HepG2 (cell line): Measurements from ENCODE around the gene LDLRAD3. TPM values are rescaled to one million over a fixed set of nuclear protein-coding genes. Genes with fewer than 3 reads are reported as not detected.

Source experiments
- BRD4 ChIP-seq: sonication (generic); formaldehyde crosslinking; IDR thresholded peaks from 2 replicates; pipeline ENCODE4 v1.4.0; 2020; ENCODE audit warnings: missing genetic modification reagents
- MED13 ChIP-seq: sonication (generic); formaldehyde crosslinking; IDR thresholded peaks from 2 replicates; pipeline ENCODE4 v1.5.0; 2020; ENCODE audit warnings: missing genetic modification reagents
- SP5 ChIP-seq: IDR thresholded peaks from 2 replicates; pipeline ENCODE4 v1.6.1; 2016; ENCODE audit warnings: low read depth, borderline replicate concordance
- ZNF543 ChIP-seq: sonication (generic); formaldehyde crosslinking; IDR thresholded peaks from 2 replicates; pipeline ENCODE4 v1.4.0; 2020; ENCODE audit warnings: mild to moderate bottlenecking, missing genetic modification reagents
- ZNF556 ChIP-seq: sonication (generic); formaldehyde crosslinking; IDR thresholded peaks from 2 replicates; pipeline ENCODE4 v1.4.0; 2020; ENCODE audit warnings: mild to moderate bottlenecking, missing genetic modification reagents, borderline replicate concordance
- ZNF589 ChIP-seq: sonication (generic); formaldehyde crosslinking; conservative IDR thresholded peaks from 2 replicates; pipeline ENCODE4 v1.8.0; 2022; ENCODE audit warnings: mild to moderate bottlenecking, moderate library complexity, missing genetic modification reagents
- polyA plus RNA-seq, 8 experiments: library from polyadenylated mRNA; depleted of rRNA in 3 of 8; stranded (reverse) in 7 of 8; unstranded in 1 of 8; fragments of >200 nt; fragmentation: Illumina TruSeq in 4 of 8; extraction: Trizol in 4 of 8; gene quantifications; 2 replicates each; pipeline versions ENCODE4 v1.2.1 to v1.2.3, GENCODE V29; 2011 to 2016; ENCODE audit warnings: low read depth in 4 of 8, missing spikeins in 1 of 8, mixed read lengths in 1 of 8; ENCODE audit not compliant: insufficient read depth in 1 of 8
- total RNA-seq, 5 experiments: library from RNA; depleted of rRNA; stranded (reverse); fragments of >200 nt; fragmentation: Illumina TruSeq; extraction: Trizol; gene quantifications; 2 replicates each; pipeline ENCODE4 v1.2.3, GENCODE V29; 2016; ENCODE audit warnings: low read depth in 1 of 5
- TF ChIP-seq, protein P1 (sequence below): IDR thresholded peaks from 2 replicates; pipeline ENCODE4 v1.4.0; 2020; ENCODE audit warnings: mild to moderate bottlenecking, missing genetic modification reagents
- TF ChIP-seq, protein P2 (sequence below): sonication (generic); formaldehyde crosslinking; IDR thresholded peaks from 2 replicates; pipeline ENCODE4 v1.9.0; 2022; ENCODE audit warnings: low read depth, missing genetic modification reagents

LDLRAD3 gene
- total and polyA plus RNA-seq, 2 of the 13 experiments (the other 11 are each of a cell fraction or from before 2014, with no cell fraction given), result 0.50 to 0.60 TPM

DNA sequence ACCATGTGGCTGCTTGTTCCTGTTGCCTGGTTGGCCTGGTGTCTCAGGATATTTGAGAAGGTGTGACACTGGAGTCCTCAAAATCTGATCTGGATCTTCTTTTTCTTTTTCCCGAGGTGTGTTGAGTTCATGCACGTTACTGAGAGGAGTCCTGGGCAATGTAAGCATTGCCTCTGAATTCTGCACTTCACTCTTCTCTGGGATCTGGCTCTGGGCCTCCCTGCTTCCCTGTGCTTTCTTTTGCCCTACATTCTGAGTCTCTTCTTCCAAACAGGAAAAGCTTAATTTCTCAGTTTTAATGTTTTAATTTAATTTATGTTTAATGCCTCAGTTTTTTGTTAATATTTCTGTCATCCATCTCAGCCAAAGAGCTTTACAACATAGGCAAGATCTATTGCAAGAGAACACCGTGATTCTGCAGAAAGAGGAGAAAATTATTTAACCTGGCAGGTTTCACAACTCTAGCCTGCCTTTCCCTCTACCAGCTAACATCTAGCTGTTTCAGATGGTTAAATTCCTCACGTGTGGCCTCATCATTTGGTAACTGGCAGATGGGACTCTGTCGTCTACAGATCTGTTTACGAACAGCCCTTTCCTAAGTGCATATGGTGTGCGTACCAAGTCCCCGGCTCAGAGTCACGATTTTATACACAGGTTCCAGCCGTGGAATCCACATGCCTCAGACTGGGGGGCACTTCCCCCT, 24.7 kb downstream of the LDLRAD3 start (continued):
- TF ChIP-seq, protein P1, sequence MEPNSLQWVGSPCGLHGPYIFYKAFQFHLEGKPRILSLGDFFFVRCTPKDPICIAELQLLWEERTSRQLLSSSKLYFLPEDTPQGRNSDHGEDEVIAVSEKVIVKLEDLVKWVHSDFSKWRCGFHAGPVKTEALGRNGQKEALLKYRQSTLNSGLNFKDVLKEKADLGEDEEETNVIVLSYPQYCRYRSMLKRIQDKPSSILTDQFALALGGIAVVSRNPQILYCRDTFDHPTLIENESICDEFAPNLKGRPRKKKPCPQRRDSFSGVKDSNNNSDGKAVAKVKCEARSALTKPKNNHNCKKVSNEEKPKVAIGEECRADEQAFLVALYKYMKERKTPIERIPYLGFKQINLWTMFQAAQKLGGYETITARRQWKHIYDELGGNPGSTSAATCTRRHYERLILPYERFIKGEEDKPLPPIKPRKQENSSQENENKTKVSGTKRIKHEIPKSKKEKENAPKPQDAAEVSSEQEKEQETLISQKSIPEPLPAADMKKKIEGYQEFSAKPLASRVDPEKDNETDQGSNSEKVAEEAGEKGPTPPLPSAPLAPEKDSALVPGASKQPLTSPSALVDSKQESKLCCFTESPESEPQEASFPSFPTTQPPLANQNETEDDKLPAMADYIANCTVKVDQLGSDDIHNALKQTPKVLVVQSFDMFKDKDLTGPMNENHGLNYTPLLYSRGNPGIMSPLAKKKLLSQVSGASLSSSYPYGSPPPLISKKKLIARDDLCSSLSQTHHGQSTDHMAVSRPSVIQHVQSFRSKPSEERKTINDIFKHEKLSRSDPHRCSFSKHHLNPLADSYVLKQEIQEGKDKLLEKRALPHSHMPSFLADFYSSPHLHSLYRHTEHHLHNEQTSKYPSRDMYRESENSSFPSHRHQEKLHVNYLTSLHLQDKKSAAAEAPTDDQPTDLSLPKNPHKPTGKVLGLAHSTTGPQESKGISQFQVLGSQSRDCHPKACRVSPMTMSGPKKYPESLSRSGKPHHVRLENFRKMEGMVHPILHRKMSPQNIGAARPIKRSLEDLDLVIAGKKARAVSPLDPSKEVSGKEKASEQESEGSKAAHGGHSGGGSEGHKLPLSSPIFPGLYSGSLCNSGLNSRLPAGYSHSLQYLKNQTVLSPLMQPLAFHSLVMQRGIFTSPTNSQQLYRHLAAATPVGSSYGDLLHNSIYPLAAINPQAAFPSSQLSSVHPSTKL, result no peak
- TF ChIP-seq, protein P2, sequence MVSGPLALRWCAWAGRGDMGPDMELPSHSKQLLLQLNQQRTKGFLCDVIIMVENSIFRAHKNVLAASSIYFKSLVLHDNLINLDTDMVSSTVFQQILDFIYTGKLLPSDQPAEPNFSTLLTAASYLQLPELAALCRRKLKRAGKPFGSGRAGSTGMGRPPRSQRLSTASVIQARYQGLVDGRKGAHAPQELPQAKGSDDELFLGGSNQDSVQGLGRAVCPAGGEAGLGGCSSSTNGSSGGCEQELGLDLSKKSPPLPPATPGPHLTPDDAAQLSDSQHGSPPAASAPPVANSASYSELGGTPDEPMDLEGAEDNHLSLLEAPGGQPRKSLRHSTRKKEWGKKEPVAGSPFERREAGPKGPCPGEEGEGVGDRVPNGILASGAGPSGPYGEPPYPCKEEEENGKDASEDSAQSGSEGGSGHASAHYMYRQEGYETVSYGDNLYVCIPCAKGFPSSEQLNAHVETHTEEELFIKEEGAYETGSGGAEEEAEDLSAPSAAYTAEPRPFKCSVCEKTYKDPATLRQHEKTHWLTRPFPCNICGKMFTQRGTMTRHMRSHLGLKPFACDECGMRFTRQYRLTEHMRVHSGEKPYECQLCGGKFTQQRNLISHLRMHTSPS, result no peak
- TF ChIP-seq ZNF556 (CRISPR knock-in tag) (no peak), MED13 (CRISPR knock-in tag) (no peak), ZNF589 (CRISPR knock-in tag) (no peak), BRD4 (CRISPR knock-in tag) (no peak), ZNF543 (CRISPR knock-in tag) (no peak), SP5 (CRISPR knock-in tag) (no peak)
